Fibroblast of peridontal ligament (primary cell): ENCODE data around the gene EXOC8.

Source experiments
- DNase-seq: peaks from one replicate; pipeline ENCODE4 v3.0.0-alpha.2; 2010; ENCODE audit errors: extremely low read depth

Gene EXOC8

GRCh38 chr1:231337472-231338269 lies at the start of gene EXOC8:
Gene EXOC8 (minus strand): TSS chr1:231337852. CDS start chr1:231337745, 107 bp downstream.
- DNase-seq = peak; percentile 98

GRCh38 chr1:231386466-231386865 lies 48.8 kb upstream of the EXOC8 start:
- DNase-seq = no peak

- no peak for DNase-seq
Measured at GRCh38 chr1:231385416-231385748, 47.7 kb upstream of the EXOC8 start.

GRCh38 chr1:231384696-231385415 lies 47.2 kb upstream of the EXOC8 start:
- no peak for DNase-seq

GRCh38 chr1:231383159-231383860 lies 45.7 kb upstream of the EXOC8 start:
- no peak for DNase-seq

GRCh38 chr1:231382426-231382825 lies 44.8 kb upstream of the EXOC8 start:
- DNase-seq = no peak

- no peak for DNase-seq
Measured at GRCh38 chr1:231381729-231382128, 44.1 kb upstream of the EXOC8 start.

GRCh38 chr1:231376875-231377549 lies 39.4 kb upstream of the EXOC8 start:
- peak; percentile 45 for DNase-seq

GRCh38 chr1:231376101-231376500 lies 38.4 kb upstream of the EXOC8 start:
- no peak for DNase-seq

GRCh38 chr1:231374394-231374793 lies 36.7 kb upstream of the EXOC8 start:
- no peak for DNase-seq

GRCh38 chr1:231372501-231372900 lies 34.8 kb upstream of the EXOC8 start:
- DNase-seq = no peak

- DNase-seq = no peak
Measured at GRCh38 chr1:231369282-231369681, 31.6 kb upstream of the EXOC8 start.

GRCh38 chr1:231364192-231364591 lies 26.5 kb upstream of the EXOC8 start:
- DNase-seq = no peak

GRCh38 chr1:231363624-231364023 lies 26.0 kb upstream of the EXOC8 start:
- DNase-seq = no peak

GRCh38 chr1:231362325-231362724 lies 24.7 kb upstream of the EXOC8 start:
- no peak for DNase-seq

- peak; percentile 96 for DNase-seq
Measured at GRCh38 chr1:231359113-231359512, 21.5 kb upstream of the EXOC8 start.

- peak; percentile 86 for DNase-seq
Measured at GRCh38 chr1:231357831-231358354, 20.2 kb upstream of the EXOC8 start.

GRCh38 chr1:231357187-231357772 lies 19.6 kb upstream of the EXOC8 start:
- DNase-seq = no peak

- no peak for DNase-seq
Measured at GRCh38 chr1:231355171-231355570, 17.5 kb upstream of the EXOC8 start.

GRCh38 chr1:231354330-231355020 lies 16.8 kb upstream of the EXOC8 start:
- DNase-seq = peak; percentile 64

GRCh38 chr1:231353086-231353485 lies 15.4 kb upstream of the EXOC8 start:
- no peak for DNase-seq
